Activated effector memory CD4-positive, alpha-beta T cell treated with Interleukin-2 at 50 U/mL for 16 hours (primary cell): ENCODE measurements around the gene HTRA2.

Experiments used
- DNase-seq: peaks from one replicate; pipeline ENCODE4 v3.0.0-alpha.2; 2020

The HTRA2 gene

DNA sequence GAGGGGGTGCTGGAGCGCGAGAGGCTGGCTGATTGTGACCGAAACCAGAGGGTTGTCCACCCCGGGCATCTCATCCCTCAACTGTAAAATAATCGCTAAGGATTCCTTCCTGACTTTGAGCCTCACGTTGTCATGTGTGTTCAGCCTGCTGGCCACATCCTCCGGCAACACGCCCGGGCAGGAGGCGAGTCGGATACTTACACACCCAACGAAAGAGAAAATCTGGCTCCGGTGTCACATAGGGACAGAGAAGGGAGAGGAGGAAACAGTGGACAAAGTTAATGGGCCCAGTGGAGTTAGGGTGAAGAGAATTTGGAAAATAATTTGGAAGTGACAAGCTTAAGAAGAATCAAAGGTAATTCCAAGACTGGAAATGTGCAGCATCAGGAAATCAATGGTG is 13.1 kb upstream of the HTRA2 start:
- no peak for DNase-seq

- no peak for DNase-seq
Observed at GRCh38 chr2:74522516-74522915, 7.2 kb upstream of the HTRA2 start.

DNA sequence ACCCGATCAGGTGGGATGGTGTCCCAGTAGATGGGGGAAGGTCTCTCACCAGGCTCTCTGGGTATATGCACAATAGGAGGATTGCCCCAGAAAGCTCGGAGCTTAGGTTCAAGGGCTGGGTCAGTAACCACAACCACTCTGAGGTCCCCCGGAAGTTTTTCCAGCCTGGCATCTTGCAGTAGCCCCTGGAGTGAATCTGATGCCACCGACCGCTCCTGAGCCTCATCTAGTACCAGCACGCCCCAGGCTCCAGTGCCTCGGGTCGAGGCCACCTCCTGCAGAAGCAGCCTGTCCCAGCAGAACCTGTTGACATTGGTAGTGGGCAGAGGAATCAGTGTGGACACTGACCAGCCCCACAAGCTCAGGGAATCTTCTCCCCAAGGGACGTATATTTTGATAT is 5.7 kb upstream of the HTRA2 start:
- no peak for DNase-seq

DNA sequence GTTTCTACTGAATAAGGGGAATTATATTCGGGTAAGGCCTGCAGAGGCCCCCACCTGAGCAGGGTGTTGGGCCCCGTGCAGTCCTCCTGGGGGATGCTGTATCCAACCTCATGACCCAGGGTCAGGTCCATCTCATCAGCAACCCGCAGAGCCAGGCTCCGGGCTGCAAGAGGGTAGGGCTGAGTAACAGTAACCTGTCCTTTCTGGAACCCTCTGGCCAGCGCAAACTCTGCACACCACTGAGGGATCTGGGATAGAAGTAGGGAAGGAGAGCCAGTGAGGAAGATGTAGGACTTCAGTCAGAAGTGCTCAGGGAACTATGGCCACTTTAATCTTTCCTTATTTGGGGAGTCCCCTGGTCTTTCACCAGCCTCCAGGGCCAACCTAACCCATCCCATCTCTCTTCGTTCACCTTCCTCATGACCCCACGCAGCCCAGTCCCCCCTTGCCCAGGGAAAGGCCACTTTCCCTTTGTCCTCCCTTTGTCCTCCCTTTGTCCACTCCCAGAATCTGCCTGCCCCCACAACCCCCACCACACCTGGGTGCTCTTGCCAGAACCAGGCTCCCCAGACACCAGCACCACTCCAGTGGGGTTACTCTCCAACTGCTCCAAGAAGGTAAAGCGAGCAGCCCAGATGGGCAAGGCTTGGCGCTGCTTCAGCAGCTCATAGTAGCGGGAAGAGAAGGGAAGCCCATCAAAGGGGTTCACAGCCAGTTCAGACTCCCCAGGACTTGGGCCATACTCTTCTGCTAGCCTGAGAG is 4.6 kb upstream of the HTRA2 start:
- no peak for DNase-seq

- no peak for DNase-seq
Observed at GRCh38 chr2:74525717-74526648, 3.8 kb upstream of the HTRA2 start, which contains the start of gene DQX1. DQX1 (minus strand) TSS chr2:74526231; CDS start chr2:74525729, 502 bp downstream.

GRCh38 chr2:74526649-74527230 is 3.0 kb upstream of the HTRA2 start:
- no peak for DNase-seq

DNA sequence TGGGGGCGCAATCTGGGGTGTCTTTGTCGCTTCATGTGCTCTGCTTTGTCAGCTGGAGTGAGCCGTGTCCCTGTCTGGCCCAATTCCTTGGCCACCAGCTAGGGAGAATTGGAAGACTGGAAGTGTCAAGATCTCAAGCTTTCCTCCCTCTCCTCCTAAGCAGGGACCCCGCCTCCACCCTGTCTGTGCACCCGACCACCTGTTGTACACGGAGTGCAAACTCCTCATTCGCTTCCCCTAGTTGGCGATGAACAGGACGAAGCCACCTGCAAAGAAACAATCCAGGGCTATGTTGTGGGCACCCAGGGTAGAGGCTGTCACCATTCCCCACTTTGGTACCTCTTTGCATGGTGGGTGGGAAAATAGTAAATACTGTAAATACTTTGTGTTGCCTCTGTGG is 2.0 kb upstream of the HTRA2 start:
- DNase-seq = no peak

GRCh38 chr2:74528600-74529356 is 955 bp upstream of the HTRA2 start:
- DNase-seq = no peak

- DNase-seq = peak; percentile 29
Observed at GRCh38 chr2:74530239-74531187, 780 bp downstream of the HTRA2 start.

DNA sequence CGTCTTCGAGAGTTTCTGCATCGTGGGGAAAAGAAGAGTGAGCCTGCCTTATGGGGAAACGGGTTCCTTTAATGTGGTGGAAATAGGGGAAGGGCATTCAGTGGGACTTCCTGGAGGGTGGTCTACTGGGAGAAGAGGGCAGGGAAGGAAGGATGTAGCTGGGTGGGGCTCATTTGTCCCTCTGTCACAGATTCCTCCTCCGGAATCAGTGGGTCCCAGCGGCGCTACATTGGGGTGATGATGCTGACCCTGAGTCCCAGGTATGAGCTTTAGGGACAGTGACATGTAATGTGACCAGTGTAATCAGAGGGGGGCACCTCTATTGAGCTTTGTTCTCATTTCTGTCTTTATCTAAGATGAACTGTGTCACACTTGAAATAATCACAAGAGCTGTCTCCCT is 1.9 kb downstream of the HTRA2 start:
- no peak for DNase-seq

DNA sequence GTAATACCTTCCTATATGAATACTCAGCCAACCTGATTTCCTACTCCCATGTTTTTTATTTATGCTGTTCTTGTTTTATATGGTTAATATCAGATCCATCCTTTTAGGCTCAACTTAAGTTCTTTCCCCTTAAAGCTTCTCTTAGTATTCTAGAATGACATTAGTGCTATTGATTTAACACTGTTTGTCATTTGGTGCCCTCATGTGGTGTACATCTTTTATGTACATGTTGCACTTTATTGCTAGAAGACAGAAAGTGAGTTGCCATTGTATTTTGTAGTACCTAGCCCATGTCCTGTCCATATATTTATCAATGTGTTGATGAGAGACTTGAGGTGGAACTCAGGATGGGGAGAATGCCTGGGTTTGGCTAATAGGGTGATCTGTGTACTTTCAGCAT is 2.5 kb downstream of the HTRA2 start:
- no peak for DNase-seq

- no peak for DNase-seq
Observed at GRCh38 chr2:74533464-74533863, 3.7 kb downstream of the HTRA2 start.

GRCh38 chr2:74534411-74534810 is 4.7 kb downstream of the HTRA2 start:
- DNase-seq = no peak

GRCh38 chr2:74535440-74535965 is 5.8 kb downstream of the HTRA2 start:
- no peak for DNase-seq

- DNase-seq = no peak
Observed at GRCh38 chr2:74536166-74536950, 6.6 kb downstream of the HTRA2 start.

GRCh38 chr2:74537140-74537539 is 7.4 kb downstream of the HTRA2 start:
- DNase-seq = no peak

DNA sequence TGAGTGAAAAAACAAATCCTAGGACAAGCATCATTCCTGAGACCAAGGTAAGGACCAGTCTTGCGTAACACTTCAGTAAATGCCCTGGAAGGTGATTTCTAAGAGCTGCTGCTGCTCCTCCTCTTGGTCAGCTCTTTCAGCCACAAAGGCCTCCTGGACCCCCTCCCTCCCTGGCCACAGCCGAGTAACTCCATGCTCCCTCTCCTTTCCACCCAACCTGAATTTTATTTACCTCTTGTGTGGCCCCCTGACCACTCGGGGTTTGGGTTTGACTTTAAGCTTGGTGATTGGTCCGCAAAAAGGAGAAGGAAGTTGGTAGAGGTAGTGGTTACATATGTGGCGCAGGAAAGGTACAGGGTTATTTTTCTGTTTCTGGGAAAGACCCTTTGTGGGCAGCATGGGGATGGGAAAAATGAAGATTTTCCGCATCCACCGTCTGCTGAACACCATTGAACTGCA is 9.2 kb downstream of the HTRA2 start:
- DNase-seq = no peak

DNA sequence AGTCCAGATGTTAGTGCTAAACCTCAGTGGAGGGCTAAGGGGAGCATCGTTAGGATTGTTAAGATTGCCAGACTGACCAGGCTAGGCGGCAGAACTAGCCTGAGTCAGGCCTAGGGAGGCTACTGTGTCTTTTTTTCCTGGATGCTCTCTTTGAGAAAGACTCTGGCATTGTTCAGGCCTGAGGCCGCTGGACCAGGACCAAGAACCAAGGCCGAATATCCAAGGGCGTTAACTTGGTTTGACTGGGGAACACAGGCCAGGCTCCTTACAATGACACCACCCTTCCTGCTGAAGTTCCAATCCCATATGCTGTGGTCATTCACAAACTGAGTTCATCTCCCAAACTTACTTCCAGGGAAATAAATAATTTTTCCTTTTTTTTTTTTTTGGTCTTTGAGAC is 10.6 kb downstream of the HTRA2 start:
- DNase-seq = no peak

DNA sequence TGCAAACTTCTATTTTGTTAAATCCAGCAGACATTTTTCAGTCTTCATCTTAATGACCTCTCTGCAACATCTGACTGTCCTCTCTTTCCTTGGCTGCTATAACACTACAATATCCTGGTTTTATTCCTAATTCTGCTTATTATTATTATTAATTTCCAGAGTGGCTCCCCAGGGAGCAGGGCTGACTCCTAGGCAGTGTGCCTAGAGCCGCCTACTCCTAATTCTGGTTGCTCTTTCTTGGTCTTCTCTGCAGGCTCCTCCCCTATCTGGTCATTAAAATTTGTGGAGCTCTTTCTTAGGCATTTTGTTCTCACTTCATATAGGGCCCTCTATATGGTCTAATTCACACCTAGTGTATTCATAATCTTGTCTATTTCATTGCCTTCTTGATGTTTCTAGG is 13.2 kb downstream of the HTRA2 start:
- DNase-seq = no peak

GRCh38 chr2:74544634-74545033 is 14.9 kb downstream of the HTRA2 start:
- DNase-seq = no peak
